GM18909 (cell line): ENCODE data around the gene TRABD.

Experiments used
- ATAC-seq: cut with Tn5 transposase; IDR thresholded peaks from one replicate; pipeline ENCODE4 v1.9.1; 2021; ENCODE audit warnings: mild to moderate bottlenecking; ENCODE audit not compliant: unreplicated experiment, poor library complexity

Gene TRABD

GRCh38 chr22:50173311-50173982, 12.3 kb upstream of the TRABD start:
- no peak for ATAC-seq

GRCh38 chr22:50173983-50174355, 11.7 kb upstream of the TRABD start:
- ATAC-seq: no peak

DNA sequence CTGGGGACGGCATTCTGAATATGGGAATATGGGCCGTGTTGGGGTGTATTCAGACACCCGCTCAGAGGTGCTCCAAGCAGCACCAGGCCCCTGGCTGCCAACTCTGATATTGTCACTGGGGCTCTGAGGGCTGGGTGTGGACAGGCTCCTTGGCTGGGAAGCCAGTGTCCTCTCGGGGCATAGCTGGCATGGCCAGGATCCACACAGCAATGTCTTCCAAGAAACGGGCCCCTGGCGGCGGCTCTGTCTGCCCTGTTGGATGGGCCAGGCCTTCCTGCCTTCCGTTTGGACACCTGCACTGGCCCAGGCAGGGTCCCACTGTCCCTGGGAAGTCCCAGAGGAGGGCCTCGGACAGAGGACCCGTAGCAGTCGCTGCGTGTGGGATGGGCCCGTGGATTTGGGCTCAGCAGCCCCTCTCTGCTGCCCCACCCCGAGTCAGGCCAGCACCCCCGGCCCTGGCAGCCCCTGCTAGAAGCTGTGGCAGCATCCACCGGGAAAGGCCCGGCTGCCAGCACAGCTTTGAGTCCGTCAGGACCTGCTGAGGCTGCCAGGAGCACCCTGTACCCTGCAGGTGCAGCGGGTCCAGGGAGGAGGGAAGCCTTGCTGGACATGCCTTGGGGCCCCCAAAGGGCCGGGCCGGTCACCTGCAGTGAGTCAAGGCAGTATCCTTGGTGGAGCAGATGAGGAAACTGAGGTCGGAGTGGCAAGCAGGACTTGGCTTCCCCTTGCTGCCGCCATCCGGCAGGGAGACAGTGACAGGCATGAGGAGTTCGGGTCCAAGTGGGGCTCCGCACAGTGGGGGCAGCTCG, 11.1 kb upstream of the TRABD start:
- ATAC-seq: no peak

- ATAC-seq: no peak
These were observed 10.6 kb upstream of the TRABD start for GRCh38 chr22:50175191-50175461.

DNA sequence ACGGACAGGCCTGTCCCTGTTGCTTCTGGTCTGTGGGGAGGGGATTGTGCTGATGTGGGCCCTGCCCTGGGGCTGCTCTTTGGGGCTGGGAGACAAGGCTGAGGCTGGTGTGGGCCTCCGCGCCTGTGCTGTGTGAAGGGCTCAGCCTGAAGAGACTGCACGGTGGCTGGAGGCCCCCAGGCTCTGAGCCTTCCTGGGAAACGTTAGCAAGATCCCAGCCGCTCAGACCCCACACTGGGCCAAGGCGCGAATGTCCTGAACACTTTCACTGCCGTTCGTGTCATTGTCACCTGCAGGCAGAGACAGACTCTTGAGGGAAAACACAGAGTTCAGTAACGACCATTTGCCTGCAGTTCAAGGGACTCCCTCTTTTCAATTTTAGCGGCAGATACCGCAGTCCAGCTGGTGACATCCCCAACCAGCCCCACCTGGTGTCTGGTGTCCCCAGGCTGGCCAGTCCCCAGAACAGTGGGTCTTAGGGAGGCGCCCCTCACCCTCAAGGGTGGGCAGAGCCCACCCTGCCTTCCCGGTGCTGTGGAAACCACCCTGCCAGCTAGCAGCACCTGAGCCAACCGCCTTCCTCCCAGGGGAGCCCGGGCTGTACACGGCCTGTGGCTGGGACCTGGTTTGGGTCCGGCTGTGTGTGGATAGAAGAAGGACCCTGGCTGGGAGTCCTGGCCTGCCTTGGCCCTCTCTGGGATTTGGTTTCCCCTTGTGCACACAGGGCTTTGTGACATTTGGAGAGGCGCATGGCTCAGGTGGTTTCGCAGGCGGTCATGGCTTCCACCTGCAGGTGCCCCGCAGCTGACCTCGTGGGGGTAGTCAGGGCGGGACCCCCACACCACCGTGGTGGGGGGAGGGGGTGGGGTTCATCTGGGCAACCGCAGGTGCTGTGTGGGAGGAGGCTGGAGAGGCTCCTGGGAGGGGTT, 9.5 kb upstream of the TRABD start:
- no peak for ATAC-seq

- ATAC-seq: no peak
These were observed 8.7 kb upstream of the TRABD start for GRCh38 chr22:50176850-50177536.

- ATAC-seq: no peak
These were observed 7.9 kb upstream of the TRABD start for GRCh38 chr22:50177537-50178470.

GRCh38 chr22:50178471-50178864, 7.2 kb upstream of the TRABD start:
- ATAC-seq: no peak

DNA sequence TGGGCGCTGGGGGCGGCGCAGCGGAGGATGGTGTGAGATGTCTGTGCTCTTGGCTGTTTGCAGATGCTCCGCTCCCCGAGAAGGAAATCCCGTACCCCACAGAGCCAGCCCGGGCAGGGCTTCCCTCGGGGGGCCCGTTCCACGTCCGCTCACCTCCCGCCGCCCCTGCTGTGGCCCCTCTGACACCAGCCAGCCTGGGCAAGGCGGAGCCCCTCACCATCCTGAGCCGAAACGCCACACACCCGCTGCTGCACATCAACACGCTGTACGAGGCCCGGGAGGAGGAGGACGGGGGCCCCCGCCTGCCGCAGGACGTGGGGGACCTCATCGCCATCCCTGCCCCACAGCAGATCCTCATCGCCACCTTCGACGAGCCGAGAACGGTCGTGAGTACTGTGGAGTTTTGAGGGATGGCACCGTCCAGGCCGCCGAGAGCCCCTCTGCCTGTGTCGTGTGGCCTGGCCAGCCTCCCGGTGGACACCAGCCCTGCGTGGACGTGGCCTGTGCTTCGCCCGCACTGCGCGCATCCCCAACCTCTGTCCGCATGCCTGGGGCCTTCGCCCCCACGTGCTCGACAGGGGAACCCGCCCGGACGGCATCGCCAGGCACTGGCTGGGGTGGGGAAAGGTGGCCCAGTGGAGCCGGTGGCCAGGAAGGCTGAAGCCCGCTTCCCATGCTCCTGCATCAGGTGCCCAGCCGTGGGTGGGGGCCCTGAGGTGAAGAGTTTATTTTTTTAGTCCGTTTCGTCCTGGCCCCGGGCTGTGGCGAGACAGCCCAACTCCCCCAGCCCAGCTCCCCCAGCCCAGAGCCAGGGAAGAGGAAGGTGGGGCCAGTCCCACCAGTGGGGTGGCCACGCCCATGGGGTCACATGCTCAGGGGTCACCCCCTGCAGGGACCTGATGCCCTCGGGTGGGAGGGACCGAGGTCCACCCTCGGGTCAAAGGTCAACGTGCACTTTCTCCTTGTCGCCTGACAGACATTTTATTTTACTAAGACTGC, 6.5 kb upstream of the TRABD start:
- ATAC-seq: no peak

DNA sequence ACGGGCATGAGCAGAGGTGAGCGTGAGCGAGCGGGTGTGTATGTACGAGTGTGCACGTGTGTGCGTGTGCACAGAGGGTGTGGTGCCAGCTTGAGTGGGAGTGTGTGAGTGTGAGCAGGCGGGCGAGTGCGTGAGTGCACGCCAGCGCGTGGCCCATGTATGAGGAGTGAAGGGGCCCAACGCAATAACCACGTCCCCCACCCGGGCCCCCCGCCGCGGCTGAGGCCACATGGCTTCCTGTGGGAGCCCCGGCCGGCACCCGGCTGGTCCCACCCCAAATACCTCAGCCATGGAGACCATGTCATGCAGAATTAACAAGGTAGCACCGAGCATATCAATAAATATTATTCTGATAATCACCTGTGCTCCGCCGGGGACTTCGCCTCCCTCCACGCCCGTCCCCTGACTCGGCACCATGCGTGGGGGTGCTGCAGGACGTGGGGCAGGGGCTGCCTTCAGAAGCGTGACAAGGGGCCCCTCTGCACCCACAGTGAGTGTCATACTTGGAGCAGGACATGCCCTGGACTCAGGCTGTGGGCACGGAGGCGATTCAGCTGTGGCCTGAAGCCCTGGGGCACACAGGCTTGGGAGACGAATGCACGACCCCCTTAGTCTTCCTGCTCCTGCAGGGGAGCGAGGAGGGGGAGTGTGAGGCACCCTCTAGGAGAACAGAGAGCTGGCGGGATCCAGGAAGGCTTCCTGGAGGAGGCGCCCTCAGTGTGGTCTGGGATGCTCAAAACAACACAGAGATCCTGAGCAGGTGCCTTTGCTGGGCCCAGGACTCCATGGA, 5.6 kb upstream of the TRABD start:
- no peak for ATAC-seq

GRCh38 chr22:50180727-50181521, 4.8 kb upstream of the TRABD start:
- no peak for ATAC-seq

DNA sequence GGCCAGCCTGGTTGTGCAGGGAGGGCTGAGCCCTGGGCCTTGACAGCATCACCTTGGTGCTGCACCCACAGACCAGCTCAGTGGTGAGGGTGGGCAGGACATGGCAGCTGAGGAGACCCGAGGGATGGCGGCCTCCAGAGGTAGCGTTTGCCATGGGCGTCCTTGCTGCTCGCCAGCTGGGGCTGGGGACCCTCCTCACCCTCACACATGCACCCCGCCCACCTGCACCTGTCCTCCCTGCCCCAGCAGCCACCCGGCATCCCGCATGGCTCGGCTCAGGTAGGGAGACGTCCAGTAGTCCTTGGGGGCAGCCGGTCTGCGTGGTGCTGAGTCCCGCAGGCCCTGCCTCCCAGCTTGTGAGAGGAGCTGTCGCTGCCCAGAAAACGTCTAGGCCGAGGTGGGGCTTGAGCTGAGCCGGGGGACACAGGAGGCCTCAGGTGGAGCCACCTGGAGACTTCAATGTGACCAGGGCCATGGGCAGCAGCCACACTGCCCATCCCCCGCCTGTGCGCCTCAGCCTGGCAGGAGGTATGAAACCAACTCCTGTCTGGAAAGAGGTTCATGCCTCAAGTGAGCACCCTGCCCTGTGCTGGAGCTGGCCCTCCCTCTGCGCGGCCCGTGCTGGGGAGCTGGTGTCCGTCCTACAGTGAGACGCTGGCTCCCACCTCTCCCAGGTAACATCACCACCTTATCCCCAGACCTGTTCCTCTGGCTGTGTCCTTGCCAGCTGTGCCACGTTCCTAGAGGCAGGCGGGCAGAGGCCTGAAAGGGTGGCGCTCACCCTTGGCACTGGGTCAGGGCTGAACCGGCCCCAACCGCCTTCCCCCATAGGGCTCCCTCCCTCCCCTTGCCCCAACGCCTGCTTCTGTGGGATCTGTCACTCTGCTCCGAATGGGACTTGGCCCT, 3.3 kb upstream of the TRABD start:
- no peak for ATAC-seq

DNA sequence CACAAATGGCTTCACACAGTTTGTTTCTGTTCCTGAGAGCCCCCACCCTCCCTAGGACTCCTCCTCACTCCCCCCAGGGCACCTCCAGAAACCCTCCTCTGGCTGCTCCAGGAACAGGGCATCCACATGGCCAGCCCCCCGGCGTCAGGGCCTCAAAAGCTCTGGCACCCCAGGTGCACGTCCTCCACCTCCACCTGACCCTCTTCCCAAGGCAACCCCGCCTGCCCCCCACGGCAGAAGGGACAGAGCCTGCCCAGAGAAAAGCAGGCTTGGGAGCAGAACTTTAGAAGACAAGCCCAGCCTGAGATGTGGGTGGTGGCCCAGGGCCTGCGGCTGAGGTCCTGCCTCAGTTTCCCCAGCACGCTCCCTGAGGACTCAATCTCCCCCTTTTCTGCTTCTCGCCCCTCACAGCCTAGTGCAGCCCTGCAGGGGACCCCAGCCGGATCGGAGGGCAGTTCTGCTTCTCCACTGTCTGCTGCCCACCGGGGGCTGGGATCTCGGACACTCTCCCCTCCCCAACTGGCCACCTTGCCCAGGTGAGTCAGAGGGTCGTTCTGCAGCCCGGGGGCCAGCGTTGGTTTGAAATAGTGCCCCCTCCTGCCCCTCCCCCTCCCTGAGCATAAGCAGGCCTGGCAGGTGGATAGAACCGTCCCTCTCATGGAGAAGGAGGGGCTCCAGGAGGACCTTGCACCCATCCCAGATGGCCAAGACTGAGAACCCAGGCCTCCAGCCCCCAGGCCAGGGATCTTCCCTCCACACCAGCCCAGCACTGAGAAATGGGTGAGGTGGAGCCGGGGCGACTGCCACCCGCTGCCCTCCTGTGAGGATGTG, 2.4 kb upstream of the TRABD start:
- ATAC-seq: no peak

DNA sequence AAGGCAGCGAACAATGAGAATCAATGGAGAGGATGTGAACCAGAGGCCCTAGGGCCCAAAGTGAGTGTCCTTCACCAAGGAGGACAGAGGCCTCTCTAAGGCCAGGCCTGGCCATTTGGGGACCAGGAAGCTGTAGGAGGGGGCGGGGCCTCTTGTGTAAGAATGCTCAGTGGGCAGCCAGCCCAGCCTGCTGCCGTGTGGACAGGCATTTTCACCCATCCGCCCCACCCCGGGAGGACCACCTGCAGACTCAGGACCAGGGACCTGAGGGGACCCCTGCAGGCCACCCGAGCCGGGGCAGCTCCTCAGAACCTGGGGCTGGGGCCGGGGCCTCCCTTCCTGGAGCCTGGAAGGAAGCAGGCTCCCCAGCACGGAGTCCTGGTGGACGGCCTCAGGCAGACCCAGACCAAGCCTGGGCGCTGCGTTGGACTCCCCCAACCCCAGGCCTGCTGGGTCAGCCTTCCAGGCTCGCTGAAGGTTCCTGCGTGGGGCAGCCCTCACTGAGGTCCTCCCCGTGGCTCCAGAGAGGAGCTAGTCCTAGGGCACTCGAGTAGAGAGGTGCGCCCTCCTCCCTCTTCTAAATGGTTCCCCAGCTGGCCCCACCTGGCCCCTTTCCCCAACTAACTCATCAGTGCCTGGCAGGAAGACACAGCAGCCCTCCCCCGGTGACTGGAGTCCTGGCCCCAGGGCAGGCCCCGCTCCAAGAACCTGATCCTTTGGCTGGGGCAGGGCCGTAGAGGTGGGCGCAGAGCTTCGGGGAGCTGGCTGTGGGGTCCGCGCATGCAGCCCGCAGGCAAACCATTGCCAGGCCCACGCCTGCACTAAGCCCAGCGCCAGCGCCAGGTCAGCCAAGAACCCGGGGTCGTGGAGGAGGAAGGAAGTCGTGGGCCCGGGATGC, 1.5 kb upstream of the TRABD start:
- no peak for ATAC-seq
